ENCODE data around the gene TMEM184A.
A peak's percentile ranks its signal among the peaks of the same experiment; 100 is the strongest.

Gene TMEM184A

GRCh38 chr7:1538544-1539180 is 17.3 kb downstream of the TMEM184A start:
- no peak for DNase-seq

DNA sequence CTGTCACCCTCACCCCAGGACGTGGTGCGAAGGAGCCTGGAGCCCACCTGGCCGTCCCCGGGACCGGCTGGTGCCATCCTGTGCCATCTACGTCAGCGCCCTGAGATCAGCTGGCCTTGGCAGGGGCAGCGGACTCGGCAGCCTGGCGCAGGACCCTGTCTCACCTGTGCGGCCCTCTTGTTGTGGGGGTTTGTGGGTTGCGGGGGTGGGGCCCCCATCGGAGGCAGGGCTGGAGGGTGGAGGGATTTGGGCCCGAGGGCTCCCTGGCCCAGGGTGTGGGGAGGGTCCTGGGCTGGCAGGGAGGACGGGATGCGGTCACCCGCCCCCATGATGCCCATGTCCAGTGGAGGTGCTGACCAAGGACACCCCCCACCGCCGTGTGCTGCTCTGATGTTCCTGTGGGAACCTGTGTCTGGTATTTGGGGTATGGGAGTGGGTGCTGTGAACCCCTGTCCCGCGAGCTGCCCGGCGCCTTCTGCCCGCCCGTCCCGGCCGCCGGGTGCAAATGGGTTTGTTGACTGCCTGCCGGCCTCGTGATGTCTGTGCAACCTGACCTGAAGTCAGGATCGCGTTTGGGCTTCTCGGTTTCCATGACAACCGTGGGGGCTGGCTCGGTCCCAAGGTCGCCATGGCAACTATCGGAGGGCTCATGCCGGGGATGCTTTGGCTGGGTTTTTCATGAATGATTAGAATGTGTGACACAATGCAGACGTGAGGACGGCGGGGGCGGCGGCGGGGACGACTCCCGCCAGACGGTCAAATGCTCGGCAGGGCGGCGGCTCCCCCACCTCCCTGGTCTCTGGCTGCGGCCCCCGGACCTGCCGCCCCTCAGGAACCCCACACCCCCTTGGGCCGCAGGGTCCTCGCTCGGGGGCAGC is 18.2 kb downstream of the TMEM184A start:
- no peak for DNase-seq

DNA sequence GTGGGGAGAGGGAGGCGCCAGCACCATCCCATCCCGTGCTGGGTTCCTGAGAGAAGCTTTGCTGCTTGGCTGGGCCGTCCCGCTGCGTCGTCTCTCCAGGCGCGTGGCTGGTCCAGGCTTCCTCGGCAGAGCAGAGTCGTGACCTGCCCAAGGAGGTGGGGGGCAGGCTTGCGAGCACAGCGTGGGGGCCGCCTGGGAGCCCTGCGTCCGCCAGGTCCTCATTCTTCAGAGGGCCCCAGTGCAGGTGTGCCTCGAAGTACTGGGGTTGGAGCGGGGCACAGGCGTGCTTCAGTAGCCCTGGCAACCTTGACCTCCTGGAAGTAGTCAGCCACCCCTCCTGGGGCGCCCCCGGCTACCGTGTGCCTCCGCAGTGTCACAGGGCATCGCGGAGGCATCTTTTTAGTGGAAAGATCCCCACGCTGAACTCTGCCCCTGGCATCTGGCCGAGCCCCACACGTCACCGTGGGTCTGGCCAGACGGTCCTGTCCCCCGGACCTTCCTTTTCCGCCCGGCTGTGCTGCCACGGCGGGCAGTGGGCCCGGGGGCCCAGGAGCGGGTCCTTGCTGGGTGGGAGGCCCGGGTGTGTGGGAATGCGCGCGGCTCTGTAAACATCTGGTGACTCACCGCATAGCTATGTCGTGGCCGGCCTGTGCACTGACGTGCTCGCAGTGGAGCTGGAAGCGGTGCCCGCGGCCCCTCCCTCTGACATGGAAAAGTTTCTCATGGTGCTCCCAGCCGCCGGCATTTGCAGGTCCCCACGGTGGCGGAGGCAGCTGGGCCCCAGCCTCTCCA is 19.1 kb downstream of the TMEM184A start:
- no peak for DNase-seq

- DNase-seq: no peak
Measured at GRCh38 chr7:1536455-1536742, 19.6 kb downstream of the TMEM184A start.

GRCh38 chr7:1535701-1536454 is 20.1 kb downstream of the TMEM184A start:
- DNase-seq: no peak

DNA sequence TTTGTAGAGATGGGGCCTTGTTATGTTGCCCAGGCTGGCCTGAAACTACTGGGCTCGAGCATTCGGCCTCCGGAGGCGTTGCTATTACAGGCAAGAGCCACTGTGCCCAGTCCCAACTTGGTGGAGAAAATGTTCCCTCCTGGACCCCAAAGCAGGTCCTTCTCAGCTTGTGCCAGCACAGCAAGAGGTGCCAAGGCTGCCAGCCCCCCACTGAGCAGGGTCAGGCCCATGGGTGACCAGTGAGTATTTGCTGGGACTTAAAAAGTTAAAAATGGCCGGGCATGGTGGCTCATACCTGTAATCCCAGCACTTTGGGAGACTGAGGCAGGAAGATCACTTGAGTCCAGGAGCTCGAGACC is 20.9 kb downstream of the TMEM184A start:
- no peak for DNase-seq

- DNase-seq: no peak
Measured at GRCh38 chr7:1534330-1535099, 21.5 kb downstream of the TMEM184A start.

DNA sequence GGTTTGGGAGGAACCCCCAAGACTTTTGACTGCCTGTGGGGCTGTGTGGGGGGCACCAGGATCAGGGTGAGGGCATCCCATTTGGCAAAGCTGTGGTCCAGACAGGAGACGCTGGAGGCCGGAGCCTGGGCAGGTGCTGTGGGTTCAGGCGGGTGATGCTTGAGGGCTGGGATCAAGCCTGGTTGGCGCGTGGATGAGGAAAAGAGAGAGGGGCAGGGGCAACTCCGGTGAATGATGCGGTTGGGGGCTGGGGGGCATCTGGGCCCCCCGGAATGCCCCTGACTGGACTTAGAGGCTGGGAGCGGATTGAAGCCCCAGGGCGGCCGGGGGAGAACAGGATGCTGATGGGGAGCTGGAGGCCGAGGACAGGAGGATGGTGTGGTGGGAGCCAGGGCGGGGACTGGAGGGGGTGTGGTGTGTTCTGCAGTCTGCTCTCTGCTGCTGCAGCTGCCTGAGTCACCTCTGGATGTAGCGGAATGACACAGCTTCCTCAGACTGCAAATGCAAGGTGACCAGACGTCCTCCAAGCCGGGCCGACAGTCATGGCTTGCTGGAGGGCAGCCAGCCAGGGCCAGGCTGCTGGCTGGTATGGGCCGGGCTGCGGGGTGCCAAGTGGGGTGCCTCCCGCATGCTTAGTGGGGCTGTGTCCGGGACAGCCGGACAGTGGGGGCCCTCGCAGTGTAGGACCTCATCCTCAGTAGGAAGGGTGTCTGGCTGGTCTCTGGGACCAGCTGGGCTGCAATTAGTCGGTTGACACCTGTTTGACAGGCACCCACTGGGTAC is 22.3 kb downstream of the TMEM184A start:
- no peak for DNase-seq

GRCh38 chr7:1533255-1533546 is 22.8 kb downstream of the TMEM184A start:
- no peak for DNase-seq

GRCh38 chr7:1532456-1533254 is 23.4 kb downstream of the TMEM184A start:
- no peak for DNase-seq

DNA sequence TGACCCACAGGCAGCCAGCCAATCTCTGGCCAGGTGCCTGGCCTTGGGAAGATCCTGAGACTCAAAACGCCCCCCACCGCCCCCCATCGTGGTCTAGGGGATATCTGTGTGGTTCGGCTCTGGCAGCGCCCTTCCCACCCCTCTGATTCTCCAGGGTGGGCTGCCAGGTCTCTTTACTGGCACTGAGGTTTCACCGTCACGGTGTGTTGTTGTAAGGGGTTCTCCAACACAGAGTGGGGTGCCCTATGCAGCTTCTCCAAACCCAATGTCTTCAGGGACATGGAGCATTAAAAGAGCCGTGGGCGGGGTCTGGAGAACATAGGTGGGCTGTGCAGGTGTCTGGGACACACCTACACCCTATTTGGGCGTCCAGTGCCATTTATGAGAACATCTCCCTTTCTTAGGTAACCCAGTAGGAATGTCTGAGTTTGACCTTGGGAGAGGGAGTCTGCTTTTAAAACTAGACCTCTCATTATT is 24.0 kb downstream of the TMEM184A start:
- DNase-seq: no peak

- peak; percentile 49 for DNase-seq
Measured at GRCh38 chr7:1531263-1531978, 24.6 kb downstream of the TMEM184A start.

DNA sequence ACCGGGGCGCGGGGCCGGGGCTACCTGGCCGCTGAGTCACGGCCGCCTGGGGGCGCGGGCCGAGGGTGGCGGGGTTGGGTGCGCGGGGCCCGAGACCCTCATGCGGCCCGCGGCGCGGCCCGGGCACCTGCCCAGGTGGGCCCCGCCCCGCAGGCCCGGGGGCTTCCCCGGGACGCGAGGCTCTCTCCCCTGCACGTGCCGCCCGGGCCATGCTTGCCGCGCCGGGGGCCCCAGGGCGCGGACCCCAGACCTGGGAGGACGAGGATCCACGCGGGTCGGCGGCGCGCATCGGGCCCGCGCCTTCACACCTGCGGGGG is 25.1 kb downstream of the TMEM184A start:
- DNase-seq: peak; percentile 50

- DNase-seq: peak; percentile 24
Measured at GRCh38 chr7:1529383-1530116, 26.5 kb downstream of the TMEM184A start.

DNA sequence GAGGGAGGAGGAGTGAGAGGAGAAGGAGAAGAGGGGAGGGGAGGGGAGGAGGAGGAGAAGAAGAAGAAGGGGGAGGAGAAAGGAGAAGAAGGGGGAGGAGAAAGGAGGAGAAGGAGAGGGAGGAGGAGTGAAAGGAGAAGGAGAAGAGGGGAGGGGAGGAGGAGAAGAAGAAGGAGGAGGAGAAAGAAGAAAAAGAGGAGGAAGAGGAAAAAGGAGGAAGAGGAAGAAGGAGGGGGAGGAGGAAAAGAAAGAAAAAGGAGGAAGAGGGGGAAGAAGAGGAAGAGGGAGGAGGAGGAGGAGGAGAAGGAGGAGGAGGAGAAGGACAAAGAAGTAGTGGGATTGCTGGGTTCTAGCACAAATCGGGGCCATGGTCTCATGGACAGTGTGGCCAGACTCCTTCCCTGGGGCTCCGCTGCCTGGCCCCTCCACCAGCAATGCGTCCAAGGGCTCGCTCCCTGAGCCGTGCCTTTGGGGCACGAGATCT is 29.7 kb downstream of the TMEM184A start:
- DNase-seq: no peak

DNA sequence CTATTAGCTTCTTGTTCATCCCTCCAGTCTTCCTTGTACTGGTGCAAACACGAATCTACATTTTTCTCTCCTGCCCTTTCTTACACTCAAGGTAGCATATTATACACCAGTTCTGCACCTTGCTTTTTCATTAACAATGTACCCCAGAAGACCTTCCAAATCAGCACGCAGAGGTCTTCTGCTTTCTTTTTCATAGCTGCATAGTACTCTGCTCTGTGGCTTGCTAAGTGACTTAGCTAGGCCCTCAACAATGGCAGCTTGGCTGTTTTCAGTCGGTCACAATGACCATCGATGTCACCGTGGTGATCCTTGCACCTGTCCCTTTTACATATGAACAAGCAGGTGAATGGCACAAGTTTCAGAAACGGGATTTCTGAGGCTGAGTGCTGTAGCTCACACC is 30.6 kb downstream of the TMEM184A start:
- DNase-seq: no peak

DNA sequence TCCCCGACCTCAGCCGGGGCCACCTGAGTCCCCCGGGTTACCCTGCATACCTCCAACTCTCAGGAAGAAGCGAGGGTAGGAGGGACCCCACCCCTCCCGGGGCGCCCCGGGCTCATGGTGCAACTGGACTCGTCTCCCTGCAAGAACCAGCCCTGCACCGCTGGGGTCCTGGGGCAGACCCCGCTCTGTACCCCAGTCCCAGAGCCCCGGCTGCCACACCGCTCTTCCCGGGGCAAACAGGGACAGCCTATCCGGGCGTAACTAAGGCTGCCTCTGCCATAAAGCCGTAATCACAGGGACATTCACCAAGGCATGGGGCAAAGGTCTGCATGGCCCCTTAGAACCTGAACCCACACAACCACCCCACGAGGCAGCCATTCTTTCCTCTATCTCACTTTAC is 32.2 kb downstream of the TMEM184A start:
- DNase-seq: no peak

DNA sequence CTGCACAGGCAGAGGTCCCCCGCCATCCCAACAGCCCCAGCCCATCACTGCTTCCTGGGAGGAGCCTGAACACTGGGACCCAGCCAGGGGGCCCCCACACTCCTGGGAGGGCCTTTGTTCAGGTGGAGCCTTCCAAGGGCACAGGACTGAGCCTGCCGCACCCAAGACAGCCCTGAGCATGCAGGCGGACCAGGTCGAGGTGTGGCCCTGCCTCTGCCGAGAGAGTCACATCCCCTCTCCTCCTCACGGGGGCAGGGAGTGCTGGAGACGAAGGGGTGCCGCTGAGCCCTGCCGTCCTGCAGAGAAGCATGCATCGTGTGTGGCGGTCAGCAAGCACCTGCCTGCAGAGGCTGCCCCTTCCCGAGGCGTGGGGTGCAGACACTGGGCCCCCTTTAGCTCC is 32.8 kb downstream of the TMEM184A start:
- DNase-seq: peak; percentile 37

GRCh38 chr7:1521456-1521855 is 34.5 kb downstream of the TMEM184A start:
- no peak for DNase-seq

Measured in RPMI8226 (cell line).